Activated CD4-positive, alpha-beta T cell treated with anti-CD3 and anti-CD28 coated beads, Interleukin-2, Interleukin-4, amounts not matched to agents 100 ng/mL and 50 ng/mL, durations not matched to agents 16 hours and 8 hours (primary cell): ENCODE measurements around the gene VPS39.
A peak's percentile ranks its signal among the peaks of the same experiment; 100 is the strongest.

Experiments
- DNase-seq: peaks from one replicate; pipeline ENCODE4 v3.0.0-alpha.2; 2020; ENCODE audit warnings: low spot score

The VPS39 gene

GRCh38 chr15:42128476-42128875, 79.6 kb downstream of the VPS39 start:
- no peak for DNase-seq

DNA sequence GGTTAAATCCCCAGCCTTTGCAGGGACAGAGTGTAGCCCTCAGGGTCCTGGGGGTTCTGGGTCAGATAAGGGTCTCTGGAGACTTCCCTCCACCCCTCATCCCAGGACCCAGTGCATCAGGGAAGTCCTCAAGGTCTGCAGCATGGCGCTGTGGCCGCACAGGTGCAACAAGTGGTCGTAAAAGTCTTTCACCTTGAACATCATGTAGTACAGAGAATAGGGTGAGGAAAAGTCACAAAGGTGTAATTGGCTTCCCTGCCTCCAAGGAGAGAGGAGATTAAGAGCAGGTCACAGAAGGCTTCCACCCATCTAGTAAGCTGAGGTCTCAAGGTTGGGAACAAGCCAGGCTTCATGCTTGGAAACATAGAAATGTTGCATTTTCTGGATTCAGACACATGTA, 84.6 kb downstream of the VPS39 start:
- no peak for DNase-seq

GRCh38 chr15:42121682-42122081, 86.4 kb downstream of the VPS39 start:
- DNase-seq = no peak

- DNase-seq = peak; percentile 11
Measured at GRCh38 chr15:42121021-42121420, 87.1 kb downstream of the VPS39 start.

GRCh38 chr15:42120285-42120684, 87.8 kb downstream of the VPS39 start:
- no peak for DNase-seq

- no peak for DNase-seq
Measured at GRCh38 chr15:42119446-42119760, 88.7 kb downstream of the VPS39 start.

GRCh38 chr15:42118650-42119445, 89.3 kb downstream of the VPS39 start:
- no peak for DNase-seq

DNA sequence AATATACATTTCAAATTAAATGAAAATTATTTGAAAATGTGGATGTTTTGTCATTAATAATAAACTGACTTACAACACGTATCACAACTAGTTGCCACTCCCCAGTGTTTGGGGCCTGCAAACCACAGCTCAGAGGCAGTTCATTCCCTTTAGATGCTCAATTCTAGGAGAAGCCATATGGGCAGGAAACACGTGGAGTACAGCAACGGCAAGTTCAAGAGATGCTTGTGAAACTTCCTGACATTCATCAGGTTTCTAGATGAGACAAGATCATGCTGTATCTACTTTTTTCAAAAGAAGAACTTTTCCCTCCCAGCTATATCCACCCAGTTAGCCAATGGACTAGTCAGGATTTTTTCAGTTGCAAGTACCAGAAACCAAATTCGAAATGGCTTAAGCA, 96.2 kb downstream of the VPS39 start:
- peak; percentile 27 for DNase-seq

GRCh38 chr15:42110367-42110766, 97.7 kb downstream of the VPS39 start:
- DNase-seq = no peak

DNA sequence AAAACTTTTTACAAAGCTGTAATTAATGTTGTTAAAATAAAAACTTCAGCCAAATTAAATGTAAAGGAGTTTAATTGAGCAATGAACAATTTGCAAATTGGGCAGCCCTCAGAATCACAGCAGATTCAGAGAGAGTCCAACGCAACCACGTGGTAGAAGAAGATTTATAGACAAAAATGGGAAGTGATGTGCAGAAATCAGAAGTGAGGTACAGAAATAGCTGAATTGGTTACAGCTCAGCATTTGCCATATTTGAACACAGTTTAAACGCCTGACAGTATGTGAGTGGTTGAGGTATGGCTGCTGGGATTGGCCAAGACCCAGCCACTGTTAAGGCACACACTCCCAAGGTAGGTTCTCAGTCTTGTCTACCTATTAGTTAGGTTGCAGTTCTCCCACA, 99.3 kb downstream of the VPS39 start:
- DNase-seq = no peak
